ENCODE measurements around the gene CFAP251.
"Not testable (repeated sequence)": the region's sequence is repeated elsewhere in the genome, so short reads cannot be mapped to it uniquely, and the experiment has no call there.

The CFAP251 gene

GRCh38 chr12:121917950-121918678, at the start of gene CFAP251:
Gene CFAP251 (plus strand): TSS chr12:121918592. CDS start chr12:121921306, 2,714 bp downstream.
- DNase-seq = peak; percentile 15 to 96 (median 82)

- DNase-seq = not testable (repeated sequence)
Observed at GRCh38 chr12:121869229-121869628, 49.2 kb upstream of the CFAP251 start.

GRCh38 chr12:121871467-121871866, 46.9 kb upstream of the CFAP251 start:
- no peak for DNase-seq

- DNase-seq = peak in 33 of 56 donors; percentile 2 to 77 (median 24)
Observed at GRCh38 chr12:121872546-121873215, 45.7 kb upstream of the CFAP251 start.

GRCh38 chr12:121873216-121873569, 45.2 kb upstream of the CFAP251 start:
- DNase-seq = no peak

GRCh38 chr12:121874071-121874470, 44.3 kb upstream of the CFAP251 start:
- no peak for DNase-seq

- no peak for DNase-seq
Observed at GRCh38 chr12:121875582-121875981, 42.8 kb upstream of the CFAP251 start.

- DNase-seq = not testable (repeated sequence)
Observed at GRCh38 chr12:121876080-121876447, 42.3 kb upstream of the CFAP251 start.

- DNase-seq = no peak
Observed at GRCh38 chr12:121883315-121883660, 35.1 kb upstream of the CFAP251 start.

- not testable (repeated sequence) for DNase-seq
Observed at GRCh38 chr12:121885129-121885528, 33.3 kb upstream of the CFAP251 start.

- DNase-seq = no peak
Observed at GRCh38 chr12:121888083-121888477, 30.3 kb upstream of the CFAP251 start.

GRCh38 chr12:121888478-121889273, 29.7 kb upstream of the CFAP251 start, which contains the start of gene PSMD9:
Gene PSMD9 (plus strand): TSS chr12:121888790. CDS start chr12:121888857, 67 bp downstream.
- DNase-seq = peak; percentile 76 to 98 (median 94)

GRCh38 chr12:121889274-121889624, 29.1 kb upstream of the CFAP251 start:
- DNase-seq = no peak

GRCh38 chr12:121889661-121890060, 28.7 kb upstream of the CFAP251 start:
- DNase-seq = peak in 1 of 56 donors; percentile 0

- DNase-seq = no peak
Observed at GRCh38 chr12:121892673-121893561, 25.5 kb upstream of the CFAP251 start.

GRCh38 chr12:121893961-121894460, 24.4 kb upstream of the CFAP251 start:
- peak in 3 of 56 donors; percentile 4 to 8 (median 7) for DNase-seq

- DNase-seq = peak in 1 of 56 donors; percentile 1
Observed at GRCh38 chr12:121894633-121895032, 23.8 kb upstream of the CFAP251 start.

- no peak for DNase-seq
Observed at GRCh38 chr12:121898287-121898686, 20.1 kb upstream of the CFAP251 start.

GRCh38 chr12:121899590-121899989, 18.8 kb upstream of the CFAP251 start:
- no peak for DNase-seq

GRCh38 chr12:121903202-121903601, 15.2 kb upstream of the CFAP251 start:
- no peak for DNase-seq

GRCh38 chr12:121905746-121906145, 12.6 kb upstream of the CFAP251 start:
- DNase-seq = no peak
